Endothelial cell of umbilical vein (primary cell): ENCODE results near the gene WDR31. TPM values are rescaled to one million over a fixed set of nuclear protein-coding genes. Genes with fewer than 3 reads are reported as not detected.
A peak's percentile ranks its signal among the peaks of the same experiment; 100 is the strongest.

ENCODE experiments used
- BruUV-seq: library from RNA; stranded (reverse); fragments of 400-500 nt; replicated peaks from 2 replicates; lab custom pipeline; 2021; lab: Mats Ljungman, UMichigan
- CTCF ChIA-PET: fragments of 300-600, 350-600 bp; sonication (Branson Sonifier 250); formaldehyde crosslinking; loops from one replicate; lab custom pipeline; 2021; ENCODE audit warnings: antibody characterized with exemption, inconsistent platforms; lab: Charles Lee
- POLR2A ChIA-PET: fragments of 300-600, 350-600 bp; sonication (Branson Sonifier 250); formaldehyde crosslinking; loops from one replicate; lab custom pipeline; 2021; ENCODE audit warnings: antibody characterized with exemption, inconsistent platforms; lab: Charles Lee
- DNase-seq: peaks from one replicate; pipeline ENCODE4 v3.0.0-alpha.2; 2011; ENCODE audit warnings: low read depth, low spot score
- FAIRE-seq: peaks from 2 replicates; lab custom pipeline; 2011; peaks lifted over from hg19 to GRCh38; lab: Jason Lieb, UNC
- H2AFZ ChIP-seq: 2 replicates; pipeline ENCODE4 v1.6.0; 2012; ENCODE audit warnings: low read depth, low read length, control low read depth, inconsistent platforms
- H3K27ac ChIP-seq: 2 replicates; pipeline ENCODE4 v1.5.1; 2011; ENCODE audit warnings: low read depth, mild to moderate bottlenecking, control low read depth, low read length, moderate library complexity; ENCODE audit not compliant: insufficient read depth
- H3K27me3 ChIP-seq, 2 experiments: 2 replicates each; pipeline versions ENCODE4 v1.6.0 to v1.6.1; 2011; ENCODE audit warnings: low read length in 2 of 2, mixed read lengths in 1 of 2; ENCODE audit not compliant: control insufficient read depth in 2 of 2, insufficient read depth in 2 of 2
- H3K36me3 ChIP-seq, 2 experiments: 2 replicates in 1 of 2; 3 replicates in 1 of 2; pipeline ENCODE4 v1.5.1; 2011; ENCODE audit warnings: low read length in 2 of 2, mild to moderate bottlenecking in 1 of 2, moderate library complexity in 1 of 2; ENCODE audit not compliant: control insufficient read depth in 2 of 2, insufficient read depth in 2 of 2; ENCODE audit errors: extremely low read depth in 1 of 2
- H3K4me1 ChIP-seq: 3 replicates; pipeline ENCODE4 v1.5.1; 2011; ENCODE audit warnings: mild to moderate bottlenecking, low read length; ENCODE audit not compliant: control insufficient read depth, insufficient read depth; ENCODE audit errors: extremely low read depth
- H3K4me2 ChIP-seq: 2 replicates; pipeline ENCODE4 v1.6.1; 2011; ENCODE audit warnings: low read length, control low read depth, mixed read lengths; ENCODE audit not compliant: insufficient read depth
- H3K4me3 ChIP-seq, 3 experiments: fragments of 200-600 bp in 1 of 3; sonication (generic), shearing (Covaris generic) in 1 of 3; replicated peaks in 1 of 3; 2 replicates each; pipeline ENCODE4 v1.5.1; 2011 to 2016; ENCODE audit warnings: control low read depth in 3 of 3, low read length in 3 of 3, mild to moderate bottlenecking in 2 of 3, inconsistent platforms in 1 of 3, low read depth in 1 of 3, moderate library complexity in 1 of 3; ENCODE audit not compliant: insufficient read depth in 1 of 3
- H3K79me2 ChIP-seq: 2 replicates; pipeline ENCODE4 v1.6.0; 2012; ENCODE audit warnings: low read length, inconsistent platforms; ENCODE audit not compliant: control insufficient read depth, insufficient read depth
- H3K9ac ChIP-seq: replicated peaks from 2 replicates; pipeline ENCODE3; 2011; ENCODE audit warnings: low read length, control low read depth; ENCODE audit not compliant: insufficient read depth; ENCODE audit errors: extremely low read depth
- H3K9me1 ChIP-seq: replicated peaks from 3 replicates; pipeline ENCODE4 v1.6.0; 2011; ENCODE audit warnings: mild to moderate bottlenecking, low read length; ENCODE audit not compliant: control insufficient read depth, insufficient read depth; ENCODE audit errors: extremely low read depth
- H3K9me3 ChIP-seq: replicated peaks from 2 replicates; pipeline ENCODE4 v1.5.1; 2012; ENCODE audit warnings: low read length, inconsistent platforms; ENCODE audit not compliant: control insufficient read depth, insufficient read depth
- H4K20me1 ChIP-seq: replicated peaks from 2 replicates; pipeline ENCODE3; 2011; ENCODE audit warnings: mild to moderate bottlenecking, low read length; ENCODE audit not compliant: control insufficient read depth, insufficient read depth; ENCODE audit errors: extremely low read depth
- CTCF ChIP-seq, 2 donors: IDR thresholded peaks; 1 replicate in 1 of 2; 2 replicates in 1 of 2; pipeline ENCODE4 v1.5.1; 2011; ENCODE audit warnings: low read length in 2 of 2, mild to moderate bottlenecking in 2 of 2, moderate library complexity in 2 of 2, control low read depth in 1 of 2, inconsistent platforms in 1 of 2, low read depth in 1 of 2; ENCODE audit not compliant: insufficient read depth in 1 of 2; ENCODE audit errors: extremely low read depth in 1 of 2
- EZH2 ChIP-seq: IDR thresholded peaks from 2 replicates; pipeline ENCODE4 v1.6.1; 2012; ENCODE audit warnings: borderline replicate concordance, low read depth, mild to moderate bottlenecking, moderate library complexity, low read length, inconsistent platforms; ENCODE audit not compliant: severe bottlenecking
- dilution Hi-C: fragments of 300-500 bp; cut with MboI; formaldehyde crosslinking; loops from one replicate; pipeline ENCODE4 v1.15.0; 2019; ENCODE audit warnings: low sequenced_read_pairs; ENCODE audit not compliant: extremely low pct_ligation_motif_present
- intact Hi-C: fragments of 100-400 bp; cut with micrococcal nuclease; formaldehyde crosslinking; loops from one replicate; pipeline ENCODE4 v1.10.0; 2022
- polyA plus RNA-seq, 4 experiments: library from polyadenylated mRNA; depleted of rRNA in 3 of 4; stranded (reverse) in 3 of 4; unstranded in 1 of 4; fragments of >200 nt; gene quantifications; 2 replicates each; pipeline versions ENCODE4 v1.2.1 to v1.2.3, GENCODE V29; 2011 to 2012; ENCODE audit warnings: missing spikeins in 1 of 4
- total RNA-seq: library from RNA; stranded (reverse); gene quantifications from 2 replicates; pipeline ENCODE4 v1.2.3, GENCODE V29; 2021
- TF ChIP-seq, protein P1 (sequence below): IDR thresholded peaks from 2 replicates; pipeline ENCODE4 v1.6.1; 2011; ENCODE audit not compliant: insufficient read depth, insufficient read length

WDR31 gene
- total and polyA plus RNA-seq, 2 donors (not counting 3 experiments of a cell fraction or from before 2014, with no cell fraction given), result 0.22 to 1.00 TPM

GRCh38 chr9:113309204-113309813 lies 30.8 kb downstream of the WDR31 start:
- peak; percentile 55 for DNase-seq
- no peak overlapping the region for H3K4me2 ChIP-seq
- no peak overlapping the region for H3K9ac ChIP-seq
- BruUV-seq, result no TSS peak
- no peaks in the 10 kb centered on the region for H3K9me3 ChIP-seq
- no peaks in the 10 kb centered on the region for H3K27me3 ChIP-seq
- H3K27ac ChIP-seq, result no peak overlapping the region
- no peaks in the 10 kb centered on the region for H3K79me2 ChIP-seq
- POLR2A ChIA-PET, result no interaction called here
- dilution Hi-C loops, result no loop called here
- no peaks in the 10 kb centered on the region for H3K9me1 ChIP-seq
- no peaks in the 10 kb centered on the region for H4K20me1 ChIP-seq
- no peak overlapping the region for H3K4me3 ChIP-seq
- no peaks in the 10 kb centered on the region for H3K4me1 ChIP-seq
- no peak overlapping the region for H2AFZ ChIP-seq
- intact Hi-C loops, result loop anchor here (1.0 to 2.0 kb wide), 4 partner anchors 92 to 349 kb away; partner anchors contain the start of gene ALAD
- TF ChIP-seq CTCF (IDR thresholded peaks at IDR 0.05; ENCODE audit: extremely low read depth in 1 of 2, insufficient read depth in 1 of 2, low read depth in 1 of 2, low read length in 2 of 2) (peak; percentile 41 to 53), EZH2 (no peak)
- TF ChIP-seq, protein P1, sequence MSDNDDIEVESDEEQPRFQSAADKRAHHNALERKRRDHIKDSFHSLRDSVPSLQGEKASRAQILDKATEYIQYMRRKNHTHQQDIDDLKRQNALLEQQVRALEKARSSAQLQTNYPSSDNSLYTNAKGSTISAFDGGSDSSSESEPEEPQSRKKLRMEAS, result no peak
- FAIRE-seq, result peak; percentile 55
- CTCF ChIA-PET, result interaction anchor here (3.1 to 4.2 kb wide), 2 partner anchors 96 to 349 kb away, joined by 14 read pairs; no protein-coding TSS in a partner anchor
- H3K36me3 ChIP-seq, result no peaks in the 10 kb centered on the region
